GM19240 (cell line): ENCODE measurements around the gene MRPL20.
"Not testable (repeated sequence)": the region's sequence is repeated elsewhere in the genome, so short reads cannot be mapped to it uniquely, and the experiment has no call there.

Experiments
- DNase-seq: peaks from one replicate; pipeline ENCODE4 v3.0.0; 2011; ENCODE audit warnings: low spot score; ENCODE audit not compliant: insufficient read length

MRPL20 gene

GRCh38 chr1:1387098-1388077 lies 19.7 kb downstream of the MRPL20 start:
- DNase-seq: no peak

GRCh38 chr1:1385931-1386330 lies 21.2 kb downstream of the MRPL20 start:
- DNase-seq: no peak

DNA sequence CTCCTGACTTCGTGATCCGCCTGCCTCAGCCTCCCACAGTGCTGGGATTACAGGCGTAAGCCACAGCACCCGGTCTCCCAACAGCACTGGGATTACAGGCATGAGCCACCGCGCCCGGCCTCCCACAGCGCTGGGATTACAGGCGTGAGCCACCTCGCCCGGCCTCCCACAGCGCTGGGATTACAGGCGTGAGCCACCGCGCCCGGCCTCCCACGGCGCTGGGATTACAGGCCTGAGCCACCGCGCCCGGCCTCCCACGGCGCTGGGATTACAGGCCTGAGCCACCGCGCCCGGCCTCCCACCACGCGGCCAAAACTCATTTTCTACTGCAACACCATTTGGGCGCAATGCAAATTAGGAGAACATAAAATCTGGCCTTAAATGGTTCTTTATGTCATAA lies 21.8 kb downstream of the MRPL20 start:
- DNase-seq: not testable (repeated sequence)

GRCh38 chr1:1381294-1381693 lies 25.8 kb downstream of the MRPL20 start:
- DNase-seq: no peak

DNA sequence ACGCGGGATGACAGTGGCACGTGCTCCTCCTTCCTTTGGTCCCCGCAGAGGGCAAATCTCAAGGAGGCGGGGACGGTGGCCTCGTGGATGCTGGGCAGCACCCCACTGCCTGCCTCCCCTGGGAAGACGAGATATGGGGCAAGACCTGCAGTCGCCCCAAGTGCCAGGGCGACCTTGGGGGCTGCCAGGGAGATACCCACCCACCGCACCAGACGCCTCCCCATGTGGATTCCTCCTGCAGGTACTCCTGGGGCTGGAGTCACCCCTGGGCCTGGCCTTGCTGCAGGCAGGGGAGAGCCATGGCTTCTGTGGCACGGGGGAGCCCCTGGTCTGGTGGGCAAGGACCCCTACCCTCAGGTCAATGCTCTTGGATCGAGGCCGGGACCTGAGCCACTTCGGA lies 26.2 kb downstream of the MRPL20 start:
- DNase-seq: no peak

- DNase-seq: no peak
Observed at GRCh38 chr1:1377540-1378205, 29.4 kb downstream of the MRPL20 start.

DNA sequence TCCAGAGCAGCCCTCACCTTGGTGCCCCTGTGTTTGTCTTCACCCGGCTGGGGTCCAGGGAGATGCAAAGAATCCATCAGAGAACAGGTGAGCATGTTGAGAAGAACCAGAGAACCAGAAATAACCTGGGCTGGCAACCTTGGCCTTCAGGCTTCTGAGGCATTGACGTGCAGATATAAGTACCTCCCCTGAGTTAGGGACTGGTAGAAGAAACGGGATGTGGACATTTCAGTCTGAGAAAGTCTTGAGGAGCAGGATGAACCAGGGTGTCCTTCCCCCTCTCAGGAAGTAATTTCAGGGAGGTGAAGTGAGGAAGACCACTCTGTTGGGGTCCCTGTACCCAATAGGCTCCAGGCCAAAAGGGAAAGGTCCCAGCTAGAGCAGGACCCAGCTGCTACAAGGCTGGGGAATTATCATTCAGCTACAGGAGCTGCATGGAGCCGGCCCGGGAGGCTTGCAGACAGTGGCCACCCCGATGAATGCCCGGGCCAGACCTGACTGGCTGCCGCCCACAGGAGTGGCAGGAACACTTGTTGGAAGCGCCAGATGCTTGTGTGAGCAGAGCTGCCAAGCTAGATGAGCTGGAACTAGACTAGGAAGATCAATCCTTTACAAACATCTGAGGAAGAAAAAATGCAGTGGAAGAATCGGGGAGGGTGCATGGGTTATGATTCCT lies 30.4 kb downstream of the MRPL20 start:
- DNase-seq: no peak

GRCh38 chr1:1374929-1375662 lies 32.0 kb downstream of the MRPL20 start, which contains the start of gene AURKAIP1:
Gene AURKAIP1, minus strand, starts transcription at chr1:1375207. Its CDS starts 451 bp downstream, at chr1:1374756.
- DNase-seq: peak; percentile 99

DNA sequence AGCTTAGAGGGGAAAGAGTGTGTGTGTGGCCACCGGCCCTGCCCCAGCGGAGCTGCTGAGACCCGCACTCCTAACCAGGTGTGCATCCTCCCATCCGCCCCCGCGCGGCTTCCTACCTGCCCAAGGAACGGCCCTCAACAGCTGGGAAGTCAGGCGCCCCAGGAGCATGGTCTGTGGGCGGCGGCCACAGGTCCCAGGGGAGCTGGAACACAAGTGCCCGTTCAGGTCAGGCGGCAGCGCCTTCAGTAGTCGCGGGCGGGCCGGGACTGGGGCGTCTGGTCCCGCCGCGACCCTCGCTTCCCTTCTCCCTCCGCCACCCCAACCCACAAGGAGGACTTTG lies 32.5 kb downstream of the MRPL20 start:
- DNase-seq: no peak

DNA sequence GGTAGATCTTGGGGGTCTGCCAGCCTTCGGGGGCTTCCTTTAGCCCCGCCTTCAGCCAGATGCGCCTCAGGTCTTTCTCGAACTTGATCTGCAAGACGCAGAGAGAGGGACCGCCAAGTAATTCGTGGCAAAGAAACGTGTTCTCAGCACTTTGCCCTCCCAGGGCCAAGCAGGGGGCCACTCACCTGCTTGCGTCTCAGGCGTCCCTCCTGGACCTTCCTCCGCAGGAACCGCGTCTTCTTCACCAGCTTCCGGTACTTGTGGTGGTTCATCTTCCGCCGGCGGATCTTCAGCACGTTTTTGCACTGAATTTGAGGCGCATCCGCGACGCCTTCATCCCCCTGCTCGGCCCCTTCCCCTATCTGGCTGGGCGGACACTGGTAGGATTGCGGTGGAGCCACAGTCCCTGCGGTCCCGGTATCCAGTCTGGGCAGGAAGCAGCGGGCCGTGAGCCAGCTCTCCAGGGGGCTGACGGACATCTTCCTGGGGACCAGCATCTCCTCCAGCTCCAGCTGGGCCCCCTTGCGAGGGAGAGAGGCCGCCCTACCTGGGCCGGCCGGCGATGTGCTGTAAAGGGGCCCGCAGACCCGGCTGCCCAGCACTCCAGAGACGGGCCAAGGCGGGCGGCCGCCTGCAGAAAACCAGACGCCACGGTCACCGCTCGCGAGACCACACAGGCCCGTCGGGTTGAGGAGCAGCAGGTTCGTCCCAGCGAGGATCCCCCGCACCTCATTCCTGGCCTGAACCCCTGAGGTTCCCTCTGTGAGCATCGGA lies 33.1 kb downstream of the MRPL20 start:
- no peak for DNase-seq

DNA sequence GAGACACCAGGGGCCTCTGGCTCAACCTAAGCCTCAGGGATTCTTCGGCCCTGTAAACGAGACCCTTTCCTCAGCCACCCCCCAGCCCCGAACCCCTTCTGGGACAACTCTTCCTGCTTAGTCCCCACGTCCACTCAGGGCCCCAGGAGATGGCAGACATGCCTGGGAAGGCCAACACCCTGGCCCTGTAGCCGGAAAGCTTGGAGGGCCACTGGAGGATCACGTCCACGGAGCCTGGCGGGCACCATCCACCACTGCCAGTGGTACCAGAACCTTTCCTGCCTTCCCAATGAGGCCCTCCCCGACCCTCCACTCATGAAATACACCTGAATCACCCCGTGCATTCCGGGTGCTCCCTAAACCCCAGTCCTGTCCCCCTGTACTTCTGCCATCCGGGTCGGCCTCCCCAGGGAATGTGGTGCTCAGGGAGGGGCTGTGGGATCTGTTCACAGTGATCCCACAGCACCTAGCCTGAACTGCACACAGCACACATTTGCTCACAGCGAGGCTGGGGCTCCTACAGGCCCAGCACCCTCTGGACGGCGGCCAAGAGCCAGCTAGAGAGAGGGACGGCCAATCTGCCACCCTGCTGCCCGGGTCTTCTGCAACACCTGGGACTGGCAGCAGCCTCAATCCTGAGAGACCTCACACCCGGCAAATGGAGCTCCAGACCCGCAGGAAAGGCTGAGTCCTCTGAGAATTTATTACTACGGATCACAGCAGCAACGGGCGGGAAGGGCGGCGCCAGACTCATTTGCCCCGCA lies 33.9 kb downstream of the MRPL20 start:
- DNase-seq: no peak

DNA sequence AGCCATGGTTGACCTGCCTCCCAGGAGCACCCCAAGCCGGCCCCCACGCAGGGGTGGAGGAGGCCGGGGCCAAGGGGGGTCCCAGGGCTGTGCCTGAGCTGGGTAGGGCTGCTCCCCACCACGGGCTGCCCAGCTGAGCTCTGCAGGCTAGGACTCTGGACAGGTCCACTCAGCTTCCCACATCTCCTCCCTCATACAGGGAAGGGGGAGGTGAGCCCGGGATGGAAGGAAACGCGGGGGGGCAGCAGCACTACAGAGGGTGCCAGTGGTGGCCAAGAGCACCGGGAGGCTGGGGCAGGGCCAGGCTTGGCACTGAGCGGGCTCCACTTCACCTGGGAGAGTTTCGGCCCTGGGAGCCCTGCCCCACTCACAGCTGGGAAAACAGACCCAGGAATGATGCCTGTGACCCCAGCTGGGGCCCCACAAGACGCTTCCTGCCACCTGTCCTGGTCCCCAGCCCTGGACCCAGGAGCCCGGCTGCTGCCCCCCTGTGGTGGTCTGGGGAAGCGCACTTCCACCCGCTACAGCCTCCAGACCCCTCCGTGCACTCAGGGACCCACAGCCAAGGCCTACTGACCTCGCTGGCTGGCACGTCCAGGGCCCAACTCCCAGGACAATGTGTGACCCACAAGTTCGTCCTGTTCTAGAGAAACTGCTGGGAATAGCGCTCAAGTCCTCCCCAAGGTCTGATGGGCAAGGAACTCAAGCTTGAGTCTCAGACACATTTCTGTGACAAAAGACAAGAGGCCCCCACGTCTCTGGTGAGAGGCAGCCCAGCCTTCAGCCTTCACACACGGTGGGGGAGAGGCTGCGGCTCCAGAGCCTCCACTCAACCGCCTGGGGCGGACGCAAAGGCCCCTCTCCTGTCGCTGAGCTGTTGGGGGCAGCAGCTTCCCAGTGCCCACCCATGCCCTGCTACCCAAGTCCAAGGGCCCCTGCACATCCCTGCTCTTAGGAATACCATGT lies 35.1 kb downstream of the MRPL20 start:
- DNase-seq: peak; percentile 69

GRCh38 chr1:1371364-1371745 lies 35.7 kb downstream of the MRPL20 start:
- DNase-seq: no peak

- no peak for DNase-seq
Observed at GRCh38 chr1:1370771-1371300, 36.3 kb downstream of the MRPL20 start.

DNA sequence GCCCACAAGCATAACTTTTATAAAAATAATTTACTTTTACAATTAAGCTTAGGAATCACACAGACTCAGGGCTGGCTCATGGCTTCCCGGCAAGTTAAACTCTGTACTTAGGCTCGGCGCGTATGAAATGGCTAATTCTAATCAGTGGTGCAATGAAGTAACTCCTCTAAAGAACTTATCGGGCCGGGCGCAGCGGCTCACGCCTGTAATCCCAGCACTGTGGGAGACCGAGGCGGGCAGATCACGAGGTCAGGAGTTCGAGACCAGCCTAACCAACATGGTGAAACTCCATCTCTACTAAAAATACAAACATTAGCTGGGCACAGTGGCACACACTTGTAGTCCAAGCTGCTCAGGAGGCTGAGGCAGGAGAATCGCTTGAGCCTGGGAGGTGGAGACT lies 37.0 kb downstream of the MRPL20 start:
- not testable (repeated sequence) for DNase-seq

- DNase-seq: no peak
Observed at GRCh38 chr1:1367315-1367714, 39.8 kb downstream of the MRPL20 start.

GRCh38 chr1:1366699-1367066 lies 40.4 kb downstream of the MRPL20 start:
- no peak for DNase-seq

- DNase-seq: no peak
Observed at GRCh38 chr1:1365875-1366698, 41.0 kb downstream of the MRPL20 start.
